ENCODE data around the gene DLGAP1.
"Not testable (repeated sequence)": the region's sequence is repeated elsewhere in the genome, so short reads cannot be mapped to it uniquely, and the experiment has no call there.

- not testable (repeated sequence) for TF ChIP-seq CTCF (conservative IDR thresholded peaks at IDR 0.05; ENCODE audit: low read depth in 2 of 2); JUNB (IDR thresholded peaks at IDR 0.05; ENCODE audit: unreplicated experiment); POLR2AphosphoS5 (IDR thresholded peaks at IDR 0.05; ENCODE audit: low read depth); EZH2 (IDR thresholded peaks at IDR 0.05; ENCODE audit: low read depth, unreplicated experiment); ETS1 (IDR thresholded peaks at IDR 0.05); REST (IDR thresholded peaks at IDR 0.05; ENCODE audit: unreplicated experiment); EZH2phosphoT487 (IDR thresholded peaks at IDR 0.05; ENCODE audit: unreplicated experiment); CREB1 (CRISPR knock-in tag; IDR thresholded peaks at IDR 0.05; ENCODE audit: low read depth); ZNF114 (CRISPR knock-in tag; IDR thresholded peaks at IDR 0.05); ZNF462 (CRISPR knock-in tag; IDR thresholded peaks at IDR 0.05); NANOG (IDR thresholded peaks at IDR 0.05; ENCODE audit: borderline replicate concordance); STAT1 (IDR thresholded peaks at IDR 0.05; ENCODE audit: unreplicated experiment); ZNF331 (CRISPR knock-in tag; IDR thresholded peaks at IDR 0.05; ENCODE audit: low read depth)
Observed at GRCh38 chr18:3606863-3607262, 848.2 kb downstream of the DLGAP1 start.

Measured in GM23338 (cell line).